Endothelial cell of umbilical vein (primary cell): Measurements from ENCODE around the gene KCND1. TPM values are rescaled to one million over a fixed set of nuclear protein-coding genes. Genes with fewer than 3 reads are reported as not detected.

Experiments
- BruUV-seq: library from RNA; stranded (reverse); fragments of 400-500 nt; replicated peaks from 2 replicates; lab custom pipeline; 2021; lab: Mats Ljungman, UMichigan
- CTCF ChIA-PET: fragments of 300-600, 350-600 bp; sonication (Branson Sonifier 250); formaldehyde crosslinking; loops from one replicate; lab custom pipeline; 2021; ENCODE audit warnings: antibody characterized with exemption, inconsistent platforms; lab: Charles Lee
- POLR2A ChIA-PET: fragments of 300-600, 350-600 bp; sonication (Branson Sonifier 250); formaldehyde crosslinking; loops from one replicate; lab custom pipeline; 2021; ENCODE audit warnings: antibody characterized with exemption, inconsistent platforms; lab: Charles Lee
- DNase-seq: peaks from one replicate; pipeline ENCODE4 v3.0.0-alpha.2; 2011; ENCODE audit warnings: low read depth, low spot score
- FAIRE-seq: peaks from 2 replicates; lab custom pipeline; 2011; peaks lifted over from hg19 to GRCh38; lab: Jason Lieb, UNC
- H2AFZ ChIP-seq: 2 replicates; pipeline ENCODE4 v1.6.0; 2012; ENCODE audit warnings: low read depth, low read length, control low read depth, inconsistent platforms
- H3K27ac ChIP-seq: 2 replicates; pipeline ENCODE4 v1.5.1; 2011; ENCODE audit warnings: low read depth, mild to moderate bottlenecking, control low read depth, low read length, moderate library complexity; ENCODE audit not compliant: insufficient read depth
- H3K27me3 ChIP-seq, 2 experiments: 2 replicates each; pipeline versions ENCODE4 v1.6.0 to v1.6.1; 2011; ENCODE audit warnings: low read length in 2 of 2, mixed read lengths in 1 of 2; ENCODE audit not compliant: control insufficient read depth in 2 of 2, insufficient read depth in 2 of 2
- H3K36me3 ChIP-seq, 2 experiments: 2 replicates in 1 of 2; 3 replicates in 1 of 2; pipeline ENCODE4 v1.5.1; 2011; ENCODE audit warnings: low read length in 2 of 2, mild to moderate bottlenecking in 1 of 2, moderate library complexity in 1 of 2; ENCODE audit not compliant: control insufficient read depth in 2 of 2, insufficient read depth in 2 of 2; ENCODE audit errors: extremely low read depth in 1 of 2
- H3K4me1 ChIP-seq: 3 replicates; pipeline ENCODE4 v1.5.1; 2011; ENCODE audit warnings: mild to moderate bottlenecking, low read length; ENCODE audit not compliant: control insufficient read depth, insufficient read depth; ENCODE audit errors: extremely low read depth
- H3K4me2 ChIP-seq: 2 replicates; pipeline ENCODE4 v1.6.1; 2011; ENCODE audit warnings: low read length, control low read depth, mixed read lengths; ENCODE audit not compliant: insufficient read depth
- H3K4me3 ChIP-seq, 3 experiments: fragments of 200-600 bp in 1 of 3; sonication (generic), shearing (Covaris generic) in 1 of 3; replicated peaks in 1 of 3; 2 replicates each; pipeline ENCODE4 v1.5.1; 2011 to 2016; ENCODE audit warnings: control low read depth in 3 of 3, low read length in 3 of 3, mild to moderate bottlenecking in 2 of 3, inconsistent platforms in 1 of 3, low read depth in 1 of 3, moderate library complexity in 1 of 3; ENCODE audit not compliant: insufficient read depth in 1 of 3
- H3K79me2 ChIP-seq: 2 replicates; pipeline ENCODE4 v1.6.0; 2012; ENCODE audit warnings: low read length, inconsistent platforms; ENCODE audit not compliant: control insufficient read depth, insufficient read depth
- H3K9ac ChIP-seq: replicated peaks from 2 replicates; pipeline ENCODE3; 2011; ENCODE audit warnings: low read length, control low read depth; ENCODE audit not compliant: insufficient read depth; ENCODE audit errors: extremely low read depth
- H3K9me1 ChIP-seq: replicated peaks from 3 replicates; pipeline ENCODE4 v1.6.0; 2011; ENCODE audit warnings: mild to moderate bottlenecking, low read length; ENCODE audit not compliant: control insufficient read depth, insufficient read depth; ENCODE audit errors: extremely low read depth
- H3K9me3 ChIP-seq: replicated peaks from 2 replicates; pipeline ENCODE4 v1.5.1; 2012; ENCODE audit warnings: low read length, inconsistent platforms; ENCODE audit not compliant: control insufficient read depth, insufficient read depth
- H4K20me1 ChIP-seq: replicated peaks from 2 replicates; pipeline ENCODE3; 2011; ENCODE audit warnings: mild to moderate bottlenecking, low read length; ENCODE audit not compliant: control insufficient read depth, insufficient read depth; ENCODE audit errors: extremely low read depth
- CTCF ChIP-seq, 2 donors: IDR thresholded peaks; 1 replicate in 1 of 2; 2 replicates in 1 of 2; pipeline ENCODE4 v1.5.1; 2011; ENCODE audit warnings: low read length in 2 of 2, mild to moderate bottlenecking in 2 of 2, moderate library complexity in 2 of 2, control low read depth in 1 of 2, inconsistent platforms in 1 of 2, low read depth in 1 of 2; ENCODE audit not compliant: insufficient read depth in 1 of 2; ENCODE audit errors: extremely low read depth in 1 of 2
- EZH2 ChIP-seq: IDR thresholded peaks from 2 replicates; pipeline ENCODE4 v1.6.1; 2012; ENCODE audit warnings: borderline replicate concordance, low read depth, mild to moderate bottlenecking, moderate library complexity, low read length, inconsistent platforms; ENCODE audit not compliant: severe bottlenecking
- FOS ChIP-seq: IDR thresholded peaks from 2 replicates; pipeline ENCODE4 v1.6.1; 2011; ENCODE audit warnings: mild to moderate bottlenecking, low read length, moderate library complexity, borderline replicate concordance; ENCODE audit not compliant: insufficient read depth
- GATA2 ChIP-seq: IDR thresholded peaks from 2 replicates; pipeline ENCODE4 v1.7.0; 2011; ENCODE audit warnings: low read depth, mild to moderate bottlenecking, moderate library complexity, mixed read lengths, low read length; ENCODE audit not compliant: insufficient read length, insufficient read depth
- JUN ChIP-seq: IDR thresholded peaks from 2 replicates; pipeline ENCODE4 v1.6.1; 2011; ENCODE audit warnings: borderline replicate concordance, low read depth; ENCODE audit not compliant: insufficient read length, insufficient read depth
- MAX ChIP-seq: IDR thresholded peaks from 2 replicates; pipeline ENCODE4 v1.6.1; 2011; ENCODE audit not compliant: insufficient read depth, insufficient read length
- MYC ChIP-seq: IDR thresholded peaks from one replicate; pipeline ENCODE4 v1.6.1; 2011; ENCODE audit warnings: mild to moderate bottlenecking, low read depth, low read length
- POLR2A ChIP-seq: IDR thresholded peaks from 2 replicates; pipeline ENCODE4 v1.6.1; 2012; ENCODE audit warnings: low read depth, mild to moderate bottlenecking, control low read depth, low read length
- POLR2AphosphoS5 ChIP-seq: IDR thresholded peaks from 2 replicates; pipeline ENCODE4 v1.6.1; 2012; ENCODE audit warnings: low read depth, mild to moderate bottlenecking, control low read depth, low read length, moderate library complexity; ENCODE audit not compliant: insufficient read depth
- dilution Hi-C: fragments of 300-500 bp; cut with MboI; formaldehyde crosslinking; loops from one replicate; pipeline ENCODE4 v1.15.0; 2019; ENCODE audit warnings: low sequenced_read_pairs; ENCODE audit not compliant: extremely low pct_ligation_motif_present
- intact Hi-C: fragments of 100-400 bp; cut with micrococcal nuclease; formaldehyde crosslinking; loops from one replicate; pipeline ENCODE4 v1.10.0; 2022
- polyA plus RNA-seq, 4 experiments: library from polyadenylated mRNA; depleted of rRNA in 3 of 4; stranded (reverse) in 3 of 4; unstranded in 1 of 4; fragments of >200 nt; gene quantifications; 2 replicates each; pipeline versions ENCODE4 v1.2.1 to v1.2.3, GENCODE V29; 2011 to 2012; ENCODE audit warnings: missing spikeins in 1 of 4
- total RNA-seq: library from RNA; stranded (reverse); gene quantifications from 2 replicates; pipeline ENCODE4 v1.2.3, GENCODE V29; 2021

KCND1 gene
- total and polyA plus RNA-seq, 2 donors (not counting 3 experiments of a cell fraction or from before 2014, with no cell fraction given): 0.54 to 1.3 TPM

- intact Hi-C loops: no loop called here
- ChIA-PET CTCF (interaction anchor here (1.0 kb wide), 1 partner anchor 9 kb away, joined by 3 read pairs; no protein-coding TSS in a partner anchor), POLR2A (no interaction called here)
- H3K4me1 ChIP-seq: peaks cover 3% of the 10 kb centered on the region
- FAIRE-seq (peak; percentile 24), DNase-seq (no peak)
- BruUV-seq: TSS peak; percentile 5
- no peak for TF ChIP-seq POLR2AphosphoS5
- no peak for TF ChIP-seq CTCF (IDR thresholded peaks at IDR 0.05; ENCODE audit: extremely low read depth in 1 of 2, insufficient read depth in 1 of 2, low read depth in 1 of 2, low read length in 2 of 2)
- TF ChIP-seq GATA2: no peak
- TF ChIP-seq POLR2A: no peak
- TF ChIP-seq MYC: no peak
- no peak for TF ChIP-seq FOS
- H4K20me1 ChIP-seq: no peaks in the 10 kb centered on the region
- no peak overlapping the region for H3K9ac ChIP-seq
- H3K4me2 ChIP-seq: no peak overlapping the region
- dilution Hi-C loops: no loop called here
- no peak overlapping the region for H3K27ac ChIP-seq
- H3K9me1 ChIP-seq: no peaks in the 10 kb centered on the region
- peaks cover 0 to 18% of the 10 kb centered on the region in 2 experiments for H3K36me3 ChIP-seq
- H2AFZ ChIP-seq: no peak overlapping the region
- no peaks in the 10 kb centered on the region for H3K27me3 ChIP-seq
- no peaks in the 10 kb centered on the region for H3K9me3 ChIP-seq
- no peak overlapping the region for H3K4me3 ChIP-seq
- H3K79me2 ChIP-seq: peaks cover 8% of the 10 kb centered on the region
These were observed 26.7 kb upstream of the KCND1 start for GRCh38 chrX:48998391-48998790.

- intact Hi-C loops: no loop called here
- no TSS peak for BruUV-seq
- Histone ChIP-seq H3K79me2 (peaks cover 8% of the 10 kb centered on the region), H3K36me3 (peaks cover 0 to 20% of the 10 kb centered on the region in 2 experiments), H3K27ac (no peak overlapping the region), H3K4me3 (no peak overlapping the region), H3K4me1 (peaks cover 3% of the 10 kb centered on the region), H3K27me3 (no peaks in the 10 kb centered on the region), H3K4me2 (no peak overlapping the region), H2AFZ (no peak overlapping the region), H3K9me1 (no peaks in the 10 kb centered on the region), H3K9me3 (no peaks in the 10 kb centered on the region), H4K20me1 (no peaks in the 10 kb centered on the region), H3K9ac (no peak overlapping the region)
- POLR2A ChIA-PET: no interaction called here
- dilution Hi-C loops: no loop called here
- DNase-seq (no peak), FAIRE-seq (no peak)
- TF ChIP-seq MYC: no peak
- no peak for TF ChIP-seq EZH2
- no peak for TF ChIP-seq JUN
- no peak for TF ChIP-seq POLR2AphosphoS5
- no peak for TF ChIP-seq MAX
- TF ChIP-seq POLR2A: no peak
- no peak for TF ChIP-seq FOS
- TF ChIP-seq CTCF (IDR thresholded peaks at IDR 0.05; ENCODE audit: extremely low read depth in 1 of 2, insufficient read depth in 1 of 2, low read depth in 1 of 2, low read length in 2 of 2): no peak
- TF ChIP-seq GATA2: no peak
- CTCF ChIA-PET: interaction anchor here (1.0 kb wide), 1 partner anchor 9 kb away, joined by 3 read pairs; no protein-coding TSS in a partner anchor
These were observed 26.2 kb upstream of the KCND1 start for GRCh38 chrX:48997865-48998264.
